NCI-H2107 treated with DMSO at 0.1 percent for 48 hours (cell line): Measurements from ENCODE around the gene HRAS.
"Not testable (repeated sequence)": the region's sequence is repeated elsewhere in the genome, so short reads cannot be mapped to it uniquely, and the experiment has no call there.

Experiments used
- DNase-seq: peaks from one replicate; lab custom pipeline; 2025; ENCODE audit not compliant: unreplicated experiment; lab: John Stamatoyannopoulos, UW

The HRAS gene

GRCh38 chr11:534396-535209 is 773 bp downstream of the HRAS start:
- no peak for DNase-seq

- DNase-seq: no peak
Measured at GRCh38 chr11:533586-534395, 1.6 kb downstream of the HRAS start.

GRCh38 chr11:532986-533585 is 2.3 kb downstream of the HRAS start:
- DNase-seq: no peak

DNA sequence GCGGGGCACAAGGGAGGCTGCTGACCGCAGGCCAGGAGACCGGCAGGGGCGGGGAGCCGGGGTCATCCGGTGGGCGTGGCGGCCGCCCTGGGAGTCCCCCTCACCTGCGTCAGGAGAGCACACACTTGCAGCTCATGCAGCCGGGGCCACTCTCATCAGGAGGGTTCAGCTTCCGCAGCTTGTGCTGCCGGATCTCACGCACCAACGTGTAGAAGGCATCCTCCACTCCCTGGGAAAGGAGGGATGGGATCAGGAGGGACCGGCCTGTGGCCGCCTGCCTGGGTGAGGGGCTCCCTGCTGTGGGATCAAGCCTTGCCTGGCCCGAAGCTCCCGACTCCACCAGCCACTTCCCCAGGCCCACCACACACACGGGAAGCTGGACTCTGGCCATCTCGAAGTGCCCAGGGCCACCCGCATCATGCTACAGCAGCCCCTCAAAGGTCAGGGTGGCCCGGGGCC is 2.8 kb downstream of the HRAS start:
- no peak for DNase-seq

DNA sequence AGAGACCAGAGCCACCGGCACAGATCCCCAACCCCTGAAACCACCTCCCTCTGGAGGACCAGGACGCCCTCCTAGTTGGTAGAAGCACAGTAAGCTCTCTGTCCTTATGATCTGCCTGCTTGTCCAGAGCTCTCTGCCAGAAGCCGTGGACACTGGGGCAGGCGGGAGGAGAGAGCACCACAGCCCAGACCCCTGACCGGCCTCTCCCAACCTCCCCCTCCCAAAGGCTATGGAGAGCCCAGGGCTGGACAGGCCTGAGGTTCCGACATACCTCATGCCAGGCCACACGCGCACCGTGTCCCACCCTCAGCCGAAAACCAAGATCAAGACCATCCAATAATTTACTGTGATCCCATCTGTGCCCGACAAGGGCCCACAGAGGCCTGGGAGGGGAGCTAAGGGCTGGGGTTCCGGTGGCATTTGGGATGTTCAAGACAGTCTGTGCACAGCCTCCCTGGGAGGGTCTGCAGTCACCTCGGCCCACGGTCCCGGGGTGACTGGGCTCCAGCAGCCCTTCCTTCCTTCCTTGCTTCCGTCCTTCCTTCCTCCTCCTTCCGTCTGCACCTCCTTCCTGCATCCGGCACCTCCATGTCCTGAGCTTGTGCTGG is 3.4 kb downstream of the HRAS start:
- DNase-seq: no peak

- no peak for DNase-seq
Measured at GRCh38 chr11:530960-531831, 4.2 kb downstream of the HRAS start.

- no peak for DNase-seq
Measured at GRCh38 chr11:529728-530411, 5.5 kb downstream of the HRAS start.

DNA sequence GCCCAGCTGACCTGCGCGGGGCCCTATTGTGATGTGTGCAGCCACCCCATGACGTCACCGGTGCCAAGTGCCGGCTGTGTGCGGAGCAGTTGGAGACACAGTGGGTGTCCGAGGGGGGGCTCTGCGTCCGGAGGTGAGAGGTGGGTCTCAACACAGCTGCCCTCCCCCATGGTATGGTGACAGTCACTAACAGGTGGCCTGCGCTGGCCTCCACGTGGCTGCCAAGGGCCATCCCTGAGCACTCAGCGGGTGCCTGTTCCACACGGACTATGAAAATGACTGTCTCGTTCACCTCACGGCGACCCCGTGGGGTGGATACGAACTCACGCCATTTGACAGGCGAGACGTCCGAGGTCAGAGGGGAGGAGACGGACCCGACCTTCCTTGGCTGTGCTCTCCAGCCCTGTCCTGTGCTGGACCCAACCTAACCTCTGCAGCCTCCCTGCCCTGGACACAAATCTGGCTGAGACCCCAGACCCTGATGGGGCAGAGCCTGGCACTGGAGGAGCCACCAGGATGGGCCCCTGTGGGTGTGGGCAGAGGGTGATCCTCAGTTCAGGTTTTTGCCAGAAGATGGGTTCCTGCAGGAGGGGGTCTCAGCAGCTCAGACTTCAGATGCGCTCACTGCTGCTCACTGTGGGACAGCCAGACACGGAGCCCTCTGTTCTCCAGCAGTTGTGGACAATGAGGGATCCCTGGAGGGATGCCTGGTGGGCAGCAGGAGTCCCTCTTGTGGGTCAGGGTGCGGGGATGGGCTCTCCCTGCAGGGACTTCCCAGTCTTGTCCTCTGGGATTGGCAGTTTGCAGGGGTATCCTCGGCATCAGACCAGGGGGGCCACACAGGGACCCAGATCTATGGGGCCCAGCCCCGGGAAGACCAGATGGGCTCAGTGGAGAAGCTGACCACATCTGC is 6.3 kb downstream of the HRAS start:
- DNase-seq: no peak

GRCh38 chr11:528166-528814 is 7.1 kb downstream of the HRAS start:
- no peak for DNase-seq

DNA sequence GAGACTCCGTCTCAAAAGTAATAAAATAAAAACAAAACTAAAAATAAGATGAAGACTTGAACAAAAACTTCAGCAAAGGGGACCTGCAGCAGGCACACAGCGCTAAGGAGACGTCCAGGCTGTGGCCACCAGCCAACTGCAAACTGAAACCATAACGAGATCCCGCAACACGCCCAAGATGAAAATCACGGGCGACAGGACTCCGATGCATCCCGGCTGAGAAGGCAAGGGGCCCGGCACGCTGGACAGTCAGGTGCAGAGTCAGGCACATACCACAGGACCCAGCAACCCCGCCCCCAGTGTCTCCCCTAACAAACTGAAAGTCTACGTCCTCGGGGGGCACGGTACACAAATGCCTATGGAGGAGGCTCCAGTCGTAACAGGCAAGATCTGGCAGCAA is 9.2 kb downstream of the HRAS start:
- DNase-seq: peak; percentile 3

DNA sequence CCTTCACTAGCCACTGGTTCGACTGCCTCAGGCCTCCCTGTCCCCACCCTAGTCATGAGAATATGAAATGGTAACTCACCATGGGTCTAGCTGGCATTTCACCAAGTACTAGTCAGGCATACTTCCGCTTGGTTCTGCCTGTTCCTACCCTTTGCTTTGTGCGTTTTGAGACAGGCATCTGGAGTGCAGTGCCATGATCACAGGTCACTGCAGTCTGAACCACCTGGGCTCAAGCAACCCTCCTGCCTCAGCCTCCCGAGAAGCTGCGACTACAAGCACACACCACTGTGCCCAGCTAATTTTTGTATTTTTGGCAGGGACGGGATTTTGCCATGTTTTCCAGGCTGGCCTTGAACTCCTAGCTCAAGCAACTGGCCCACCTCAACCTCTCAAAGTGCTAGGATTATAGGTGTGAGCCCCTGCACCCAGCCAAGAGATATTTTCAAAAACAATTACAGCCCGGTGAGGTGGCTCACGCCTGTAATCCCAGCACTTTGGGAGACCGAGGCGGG is 14.1 kb downstream of the HRAS start:
- no peak for DNase-seq

- no peak for DNase-seq
Measured at GRCh38 chr11:520428-521176, 14.8 kb downstream of the HRAS start.

DNA sequence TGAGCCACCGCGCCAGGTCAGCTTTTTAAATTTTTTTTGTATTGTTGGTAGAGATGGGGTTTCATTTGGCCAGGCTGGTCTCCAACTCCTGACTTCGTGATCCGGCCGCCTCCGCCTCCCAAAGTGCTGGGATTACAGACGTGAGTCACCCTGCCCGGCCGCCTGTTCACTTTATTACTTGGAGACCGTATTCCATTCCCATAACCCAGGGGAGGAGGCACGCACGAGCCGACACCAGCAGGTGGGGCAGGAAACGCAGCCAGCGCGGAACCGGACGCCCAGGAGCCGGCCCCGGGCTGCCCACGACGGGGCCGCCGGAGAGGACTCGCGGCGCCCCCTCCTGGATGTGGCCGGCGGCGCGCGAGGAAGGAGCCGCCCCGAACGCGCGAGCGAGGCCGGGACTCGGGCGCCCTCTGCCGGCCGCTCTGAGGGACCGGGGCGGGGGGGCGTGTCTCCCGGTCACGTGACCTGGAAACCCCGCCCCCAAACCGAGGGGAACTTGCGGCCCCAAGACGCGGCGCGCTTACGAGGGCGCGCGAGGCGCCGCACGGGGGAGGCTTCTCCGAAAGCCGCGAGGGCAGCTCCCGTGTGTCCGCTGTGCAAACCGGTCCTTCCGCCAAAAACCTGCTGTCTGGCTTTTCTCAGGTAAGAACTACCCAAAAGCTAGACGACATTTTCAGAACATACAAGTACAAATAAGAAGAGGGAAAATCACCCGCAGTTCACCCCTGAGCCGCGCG is 16.7 kb downstream of the HRAS start:
- no peak for DNase-seq

- not testable (repeated sequence) for DNase-seq
Measured at GRCh38 chr11:516918-517685, 18.3 kb downstream of the HRAS start.

DNA sequence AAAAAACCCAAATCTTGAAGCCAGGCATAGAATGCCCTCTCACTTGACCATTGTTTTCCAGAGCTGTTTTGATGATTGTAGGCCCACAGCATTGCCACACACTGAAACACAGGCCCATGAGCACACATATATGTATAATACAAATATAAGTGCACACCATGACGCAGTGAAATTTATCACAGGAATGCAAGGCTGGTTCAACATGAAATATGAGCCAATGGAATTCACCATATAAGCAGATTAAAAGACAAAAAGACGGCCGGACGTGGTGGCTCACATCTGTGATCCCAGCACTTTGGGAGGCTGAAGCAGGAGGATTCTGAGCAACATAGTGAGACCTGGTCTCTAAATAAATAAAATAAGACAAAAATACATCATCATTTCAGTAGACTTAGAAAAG is 19.0 kb downstream of the HRAS start:
- no peak for DNase-seq

DNA sequence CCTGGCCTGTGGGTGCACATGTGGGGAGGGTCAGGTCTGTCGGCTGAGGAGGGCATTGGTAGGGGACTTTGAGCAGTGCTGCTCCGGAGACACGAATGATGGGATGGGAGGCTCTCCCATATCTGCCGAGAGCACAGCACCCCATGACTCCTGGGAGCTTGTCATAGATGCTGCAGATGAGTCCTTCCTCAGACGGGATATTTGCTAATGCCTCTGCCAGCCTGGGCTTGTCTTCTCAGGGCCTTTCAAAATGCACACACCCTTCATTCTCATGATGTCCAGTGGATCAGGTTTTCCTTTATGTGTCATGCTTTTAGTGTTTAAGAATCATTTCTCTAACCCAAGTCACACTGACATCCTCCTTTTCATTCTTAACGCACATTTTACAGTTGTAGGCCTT is 20.2 kb downstream of the HRAS start:
- DNase-seq: no peak
